ENCODE measurements around the gene ZNF275. TPM values are rescaled to one million over a fixed set of nuclear protein-coding genes. Genes with fewer than 3 reads are reported as not detected.
"Not testable (repeated sequence)": the region's sequence is repeated elsewhere in the genome, so short reads cannot be mapped to it uniquely, and the experiment has no call there.

ZNF275 gene
- total and polyA plus RNA-seq, 2 donors (not counting 3 experiments of a cell fraction or from before 2014, with no cell fraction given) = 10.3 to 11.0 TPM

DNA sequence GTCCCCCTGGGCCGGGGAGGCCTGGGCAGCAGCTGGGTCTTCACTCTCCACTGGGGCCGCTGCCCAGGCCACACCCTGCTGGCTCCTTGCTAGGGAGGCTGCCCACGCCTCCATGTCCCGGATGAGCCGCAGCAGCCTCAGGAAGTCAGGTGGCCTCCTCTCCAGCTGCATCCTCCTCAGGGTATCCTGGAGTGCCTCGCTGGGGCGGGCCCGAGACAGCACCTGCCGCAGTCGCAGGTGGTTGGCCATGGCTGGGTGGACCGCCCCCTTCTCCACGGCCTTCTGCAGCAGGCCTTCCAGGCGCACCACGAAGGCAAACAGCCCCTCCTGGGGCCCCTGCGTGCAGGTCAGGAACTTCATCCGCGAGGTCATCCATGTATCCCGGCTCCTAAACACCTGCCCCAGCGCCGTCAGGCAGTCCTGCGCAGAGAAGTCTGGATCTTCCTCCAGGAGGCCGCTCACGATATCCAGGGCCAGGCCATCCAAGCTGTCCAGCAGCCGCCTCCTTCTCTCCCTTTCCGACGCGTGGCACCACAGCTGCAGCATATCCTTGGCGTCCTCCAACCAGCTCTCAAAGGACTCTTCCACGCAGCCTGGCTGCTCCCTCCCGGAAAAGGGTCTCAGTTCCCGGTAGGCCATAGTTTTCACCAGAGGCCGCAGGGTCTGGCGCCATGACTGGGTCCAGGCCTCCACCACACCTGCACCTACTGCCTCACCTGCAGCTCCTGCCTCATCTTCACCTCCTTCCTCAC is 14.5 kb upstream of the ZNF275 start:
- no TSS peak for BruUV-seq (replicated peaks)
- H4K20me1 ChIP-seq (replicated peaks; ENCODE audit: control insufficient read depth, extremely low read depth, insufficient read depth, low read length) = no peaks in the 10 kb centered on the region
- no peak overlapping the region for H3K27ac ChIP-seq (ENCODE audit: insufficient read depth, low read depth, low read length)
- H3K36me3 ChIP-seq (ENCODE audit: control insufficient read depth in 2 of 2, extremely low read depth in 1 of 2, insufficient read depth in 2 of 2, low read length in 2 of 2) = no peaks in the 10 kb centered on the region
- H3K79me2 ChIP-seq (ENCODE audit: control insufficient read depth, insufficient read depth, low read length) = no peaks in the 10 kb centered on the region
- DNase-seq (ENCODE audit: low read depth, low spot score) (no peak), FAIRE-seq (no peak)
- no peak overlapping the region for H3K9ac ChIP-seq (replicated peaks; ENCODE audit: extremely low read depth, insufficient read depth, low read length)
- H3K4me2 ChIP-seq (ENCODE audit: insufficient read depth, low read length) = no peak overlapping the region
- ChIA-PET CTCF (no interaction called here), POLR2A (no interaction called here)
- dilution Hi-C loops (cut with MboI; ENCODE audit: extremely low pct_ligation_motif_present, low sequenced_read_pairs) (no loop called here), intact Hi-C loops (cut with micrococcal nuclease) (no loop called here)
- no peaks in the 10 kb centered on the region for H3K9me1 ChIP-seq (replicated peaks; ENCODE audit: control insufficient read depth, extremely low read depth, insufficient read depth, low read length)
- H3K4me3 ChIP-seq (replicated peaks in 1 of 3; ENCODE audit: insufficient read depth in 1 of 3, low read depth in 1 of 3, low read length in 3 of 3) = no peak overlapping the region
- peaks cover 5 to 9% of the 10 kb centered on the region in 2 experiments for H3K27me3 ChIP-seq (ENCODE audit: control insufficient read depth in 2 of 2, insufficient read depth in 2 of 2, low read length in 2 of 2)
- H2AFZ ChIP-seq (ENCODE audit: low read depth, low read length) = no peak overlapping the region
- no peaks in the 10 kb centered on the region for H3K9me3 ChIP-seq (replicated peaks; ENCODE audit: control insufficient read depth, insufficient read depth, low read length)
- no peaks in the 10 kb centered on the region for H3K4me1 ChIP-seq (ENCODE audit: control insufficient read depth, extremely low read depth, insufficient read depth, low read length)
- TF ChIP-seq MYC (IDR thresholded peaks at IDR 0.05; ENCODE audit: low read depth, low read length) (no peak), POLR2A (IDR thresholded peaks at IDR 0.05; ENCODE audit: low read depth, low read length) (no peak), MAX (IDR thresholded peaks at IDR 0.05; ENCODE audit: insufficient read depth, insufficient read length) (no peak)

- H3K9ac ChIP-seq (replicated peaks; ENCODE audit: extremely low read depth, insufficient read depth, low read length); H3K27ac ChIP-seq (ENCODE audit: insufficient read depth, low read depth, low read length); intact Hi-C loops (cut with micrococcal nuclease); H3K9me1 ChIP-seq (replicated peaks; ENCODE audit: control insufficient read depth, extremely low read depth, insufficient read depth, low read length); H3K4me3 ChIP-seq (replicated peaks in 1 of 3; ENCODE audit: insufficient read depth in 1 of 3, low read depth in 1 of 3, low read length in 3 of 3); CTCF ChIA-PET; H3K36me3 ChIP-seq (ENCODE audit: control insufficient read depth in 2 of 2, extremely low read depth in 1 of 2, insufficient read depth in 2 of 2, low read length in 2 of 2); POLR2A ChIA-PET; H3K27me3 ChIP-seq (ENCODE audit: control insufficient read depth in 2 of 2, insufficient read depth in 2 of 2, low read length in 2 of 2); FAIRE-seq; H3K4me1 ChIP-seq (ENCODE audit: control insufficient read depth, extremely low read depth, insufficient read depth, low read length); H3K79me2 ChIP-seq (ENCODE audit: control insufficient read depth, insufficient read depth, low read length); BruUV-seq (replicated peaks); H3K9me3 ChIP-seq (replicated peaks; ENCODE audit: control insufficient read depth, insufficient read depth, low read length); H3K4me2 ChIP-seq (ENCODE audit: insufficient read depth, low read length); H2AFZ ChIP-seq (ENCODE audit: low read depth, low read length); dilution Hi-C loops (cut with MboI; ENCODE audit: extremely low pct_ligation_motif_present, low sequenced_read_pairs); H4K20me1 ChIP-seq (replicated peaks; ENCODE audit: control insufficient read depth, extremely low read depth, insufficient read depth, low read length); DNase-seq (ENCODE audit: low read depth, low spot score): not testable (repeated sequence)
Measured at GRCh38 chrX:153320047-153320443, 13.9 kb upstream of the ZNF275 start.
